GM12873 (cell line): Measurements from ENCODE around the gene HIBADH.

Experiments
- CTCF ChIP-seq: IDR thresholded peaks from 2 replicates; pipeline ENCODE4 v1.5.1; 2012; ENCODE audit warnings: low read depth, mild to moderate bottlenecking, moderate library complexity, low read length, control low read depth; ENCODE audit not compliant: insufficient read depth; ENCODE audit errors: missing control alignments

Gene HIBADH

DNA sequence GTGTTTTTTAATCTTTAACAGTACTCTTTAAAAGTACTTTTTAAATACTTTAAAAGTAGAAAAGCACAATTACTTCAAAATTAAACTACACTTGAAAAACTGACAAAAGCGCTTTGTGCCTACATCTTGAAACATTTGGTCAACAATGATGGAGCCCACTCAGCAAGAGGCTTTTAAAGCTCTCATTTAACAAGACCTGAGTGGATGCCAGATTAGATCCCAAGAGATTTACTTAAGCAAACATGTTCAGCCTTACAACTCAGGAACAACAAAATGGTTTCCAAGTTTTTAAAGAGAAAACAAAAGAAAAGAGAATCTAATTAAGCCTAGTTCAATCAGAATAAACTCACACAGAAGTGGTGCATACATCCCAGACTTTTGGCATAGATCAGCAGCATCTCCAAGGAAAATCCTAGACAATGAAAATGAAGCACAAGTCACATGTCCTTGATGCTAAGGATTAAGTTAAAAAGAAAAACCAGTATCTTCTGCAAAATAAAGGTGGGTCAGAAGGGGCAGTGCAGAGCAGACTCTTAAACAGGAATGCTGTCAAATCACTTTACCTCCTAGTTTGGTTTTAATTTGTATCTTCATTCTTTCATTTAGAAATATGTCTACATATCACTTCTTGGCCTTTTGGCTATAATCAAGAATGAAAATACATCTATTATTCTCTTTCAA, 26.2 kb downstream of the HIBADH start:
- TF ChIP-seq CTCF, result no peak

- no peak for TF ChIP-seq CTCF
Observed at GRCh38 chr7:27635728-27636127, 27.0 kb downstream of the HIBADH start.

DNA sequence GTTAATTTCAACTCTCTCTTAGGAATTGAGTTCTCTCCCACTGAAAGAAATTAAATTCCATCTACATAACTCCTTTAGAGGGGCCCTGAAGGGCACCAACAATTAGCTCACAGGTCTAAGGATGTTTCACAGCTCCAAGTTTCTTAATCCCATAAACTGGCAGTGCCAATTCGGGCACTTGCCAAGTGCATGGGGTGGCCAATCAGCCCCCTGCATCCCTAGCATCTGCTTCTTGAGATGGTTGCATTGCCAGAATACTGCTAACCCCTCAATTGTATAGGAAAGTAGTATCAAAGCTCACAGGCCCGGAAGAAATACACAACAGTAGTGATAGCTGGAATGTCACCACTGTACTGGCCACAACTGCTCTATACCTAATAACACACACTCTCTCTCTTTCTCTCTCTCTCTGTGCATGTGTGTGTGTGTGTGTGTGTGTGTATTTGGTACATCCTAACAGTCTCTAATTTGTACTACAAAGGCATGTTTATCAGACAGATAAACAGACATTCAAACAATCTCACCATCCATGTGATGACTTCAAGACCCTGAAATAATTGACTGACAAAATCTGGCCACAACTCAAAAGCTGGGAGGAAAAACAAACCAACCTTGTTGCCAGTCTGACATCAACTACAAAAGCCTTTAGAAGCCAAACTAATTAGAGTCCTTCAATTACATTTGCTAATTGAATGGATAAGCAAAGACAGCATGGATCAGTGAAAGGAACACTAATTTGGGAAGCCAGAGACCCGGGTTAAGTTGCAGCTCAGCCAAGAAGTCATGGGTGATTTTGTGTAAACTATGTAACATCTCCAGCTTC, 27.8 kb downstream of the HIBADH start:
- no peak for TF ChIP-seq CTCF

GRCh38 chr7:27633062-27633461, 29.6 kb downstream of the HIBADH start:
- no peak for TF ChIP-seq CTCF

- TF ChIP-seq CTCF, result no peak
Observed at GRCh38 chr7:27631391-27631790, 31.3 kb downstream of the HIBADH start.

GRCh38 chr7:27627146-27627545, 35.5 kb downstream of the HIBADH start:
- no peak for TF ChIP-seq CTCF

GRCh38 chr7:27619492-27619891, 43.2 kb downstream of the HIBADH start:
- TF ChIP-seq CTCF, result no peak
